ENCODE measurements around the gene SORCS3.

DNA sequence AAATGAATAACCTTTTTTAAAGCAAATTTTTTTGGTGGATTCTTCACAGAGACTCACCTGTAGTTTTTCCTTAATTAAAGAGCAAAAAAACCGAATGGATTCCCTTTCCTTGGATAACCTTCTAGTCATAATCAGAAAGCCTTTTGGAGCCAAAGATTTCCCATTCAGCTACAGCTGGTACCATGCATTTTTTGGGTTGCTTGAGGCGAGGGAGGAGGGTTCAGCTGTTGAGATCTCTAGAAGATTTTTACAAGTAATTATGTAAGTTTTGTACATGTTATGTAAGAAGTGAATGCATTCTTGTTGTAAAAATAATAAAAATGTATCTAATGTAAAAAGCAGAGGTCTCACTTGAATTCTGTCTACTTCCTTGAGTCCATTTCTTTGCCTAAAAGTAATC lies 463.2 kb downstream of the SORCS3 start:
- TF ChIP-seq POLR2A (IDR thresholded peaks at IDR 0.05) (no peak), EP300 (IDR thresholded peaks at IDR 0.05) (no peak), POLR2AphosphoS5 (IDR thresholded peaks at IDR 0.05) (no peak)
- TF ChIP-seq, protein P1, sequence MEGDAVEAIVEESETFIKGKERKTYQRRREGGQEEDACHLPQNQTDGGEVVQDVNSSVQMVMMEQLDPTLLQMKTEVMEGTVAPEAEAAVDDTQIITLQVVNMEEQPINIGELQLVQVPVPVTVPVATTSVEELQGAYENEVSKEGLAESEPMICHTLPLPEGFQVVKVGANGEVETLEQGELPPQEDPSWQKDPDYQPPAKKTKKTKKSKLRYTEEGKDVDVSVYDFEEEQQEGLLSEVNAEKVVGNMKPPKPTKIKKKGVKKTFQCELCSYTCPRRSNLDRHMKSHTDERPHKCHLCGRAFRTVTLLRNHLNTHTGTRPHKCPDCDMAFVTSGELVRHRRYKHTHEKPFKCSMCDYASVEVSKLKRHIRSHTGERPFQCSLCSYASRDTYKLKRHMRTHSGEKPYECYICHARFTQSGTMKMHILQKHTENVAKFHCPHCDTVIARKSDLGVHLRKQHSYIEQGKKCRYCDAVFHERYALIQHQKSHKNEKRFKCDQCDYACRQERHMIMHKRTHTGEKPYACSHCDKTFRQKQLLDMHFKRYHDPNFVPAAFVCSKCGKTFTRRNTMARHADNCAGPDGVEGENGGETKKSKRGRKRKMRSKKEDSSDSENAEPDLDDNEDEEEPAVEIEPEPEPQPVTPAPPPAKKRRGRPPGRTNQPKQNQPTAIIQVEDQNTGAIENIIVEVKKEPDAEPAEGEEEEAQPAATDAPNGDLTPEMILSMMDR (IDR thresholded peaks at IDR 0.05), result no peak

All from sigmoid colon (tissue), 4 donors.